Adrenal gland (tissue), 5 donors: ENCODE measurements around the gene TRIO.

Experiments
- POLR2A ChIP-seq, 2 donors: fragments of 450-650 bp; IDR thresholded peaks; one replicate each; pipeline ENCODE4 v1.6.1; 2017; ENCODE audit warnings: antibody characterized with exemption in 2 of 2, mild to moderate bottlenecking in 2 of 2, moderate library complexity in 1 of 2
- TF ChIP-seq, protein P1 (sequence below), 6 experiments: fragments of 450-650 bp in 4 of 6; fragments of 200-600 bp in 2 of 6; sonication (generic) in 1 of 6; IDR thresholded peaks; 1 replicate in 5 of 6; 2 replicates in 1 of 6; pipeline versions ENCODE4 v1.5.1 to v1.8.0; 2016 to 2021; ENCODE audit warnings: antibody characterized with exemption in 6 of 6, mild to moderate bottlenecking in 2 of 6, moderate library complexity in 1 of 6
- donor health status: DM: no; HTN: no; CAD: no.

DNA sequence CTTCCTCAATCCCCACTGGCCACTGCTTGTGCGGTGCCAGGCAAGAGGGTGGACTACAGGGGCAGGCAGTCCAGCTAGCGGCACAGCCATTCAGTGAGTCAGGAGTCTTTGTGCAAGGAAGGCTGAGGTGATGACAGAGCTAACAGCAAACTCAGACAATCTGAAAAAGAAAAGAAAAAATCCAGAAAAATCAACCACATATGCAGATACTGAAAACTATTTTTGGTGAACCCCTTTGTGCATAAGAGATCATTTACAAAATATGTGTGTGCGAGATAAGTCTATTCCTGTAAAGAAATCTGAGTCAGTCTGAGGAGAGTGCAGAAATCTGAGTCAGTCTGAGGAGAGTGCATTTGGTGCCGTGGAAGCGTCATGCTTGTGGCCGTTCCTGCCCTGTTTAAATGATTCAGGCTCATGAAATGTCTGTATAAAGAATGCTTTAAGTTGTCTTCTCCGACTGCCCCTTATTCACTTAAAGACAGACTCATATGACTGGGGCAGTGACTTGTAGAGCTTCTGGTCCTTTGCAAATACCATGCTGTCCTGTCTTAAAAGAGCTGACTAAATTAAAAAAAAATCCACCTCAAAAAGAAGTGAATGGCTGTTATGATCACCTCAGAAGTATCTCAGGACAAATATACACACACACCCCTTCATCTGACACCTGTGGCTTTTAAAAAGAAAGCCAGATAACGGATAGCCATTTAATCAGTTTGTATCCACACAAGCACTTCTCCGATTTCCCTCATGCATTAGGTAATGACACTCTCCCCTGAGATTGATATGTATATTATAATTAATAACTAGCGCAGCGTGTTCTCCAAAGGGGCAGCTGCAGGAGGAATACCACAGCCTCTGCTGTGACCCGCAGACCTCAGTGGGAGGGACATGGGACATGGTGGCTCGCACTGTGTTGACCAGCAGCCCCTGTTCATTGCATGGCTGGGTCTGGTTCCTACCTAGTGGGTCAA is 47.3 kb downstream of the TRIO start:
- TF ChIP-seq, protein P1, sequence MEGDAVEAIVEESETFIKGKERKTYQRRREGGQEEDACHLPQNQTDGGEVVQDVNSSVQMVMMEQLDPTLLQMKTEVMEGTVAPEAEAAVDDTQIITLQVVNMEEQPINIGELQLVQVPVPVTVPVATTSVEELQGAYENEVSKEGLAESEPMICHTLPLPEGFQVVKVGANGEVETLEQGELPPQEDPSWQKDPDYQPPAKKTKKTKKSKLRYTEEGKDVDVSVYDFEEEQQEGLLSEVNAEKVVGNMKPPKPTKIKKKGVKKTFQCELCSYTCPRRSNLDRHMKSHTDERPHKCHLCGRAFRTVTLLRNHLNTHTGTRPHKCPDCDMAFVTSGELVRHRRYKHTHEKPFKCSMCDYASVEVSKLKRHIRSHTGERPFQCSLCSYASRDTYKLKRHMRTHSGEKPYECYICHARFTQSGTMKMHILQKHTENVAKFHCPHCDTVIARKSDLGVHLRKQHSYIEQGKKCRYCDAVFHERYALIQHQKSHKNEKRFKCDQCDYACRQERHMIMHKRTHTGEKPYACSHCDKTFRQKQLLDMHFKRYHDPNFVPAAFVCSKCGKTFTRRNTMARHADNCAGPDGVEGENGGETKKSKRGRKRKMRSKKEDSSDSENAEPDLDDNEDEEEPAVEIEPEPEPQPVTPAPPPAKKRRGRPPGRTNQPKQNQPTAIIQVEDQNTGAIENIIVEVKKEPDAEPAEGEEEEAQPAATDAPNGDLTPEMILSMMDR (IDR thresholded peaks at IDR 0.05): no peak
- TF ChIP-seq POLR2A (IDR thresholded peaks at IDR 0.05): peak in 1 of 2 donors; percentile 62
